Uterus (tissue), 2 donors: Measurements from ENCODE around the gene C1orf174.

Experiments
- POLR2A ChIP-seq, 2 donors: fragments of 450-650 bp; IDR thresholded peaks; one replicate each; pipeline ENCODE4 v1.6.1; 2016; ENCODE audit warnings: antibody characterized with exemption in 2 of 2, mild to moderate bottlenecking in 1 of 2, moderate library complexity in 1 of 2
- TF ChIP-seq, protein P1 (sequence below), 4 experiments: fragments of 200-600 bp in 2 of 4; fragments of 450-650 bp in 2 of 4; sonication (generic) in 2 of 4; IDR thresholded peaks; one replicate each; pipeline ENCODE4 v1.5.1; 2016 to 2019; ENCODE audit warnings: antibody characterized with exemption in 4 of 4, mild to moderate bottlenecking in 2 of 4, moderate library complexity in 1 of 4

- TF ChIP-seq, protein P1, sequence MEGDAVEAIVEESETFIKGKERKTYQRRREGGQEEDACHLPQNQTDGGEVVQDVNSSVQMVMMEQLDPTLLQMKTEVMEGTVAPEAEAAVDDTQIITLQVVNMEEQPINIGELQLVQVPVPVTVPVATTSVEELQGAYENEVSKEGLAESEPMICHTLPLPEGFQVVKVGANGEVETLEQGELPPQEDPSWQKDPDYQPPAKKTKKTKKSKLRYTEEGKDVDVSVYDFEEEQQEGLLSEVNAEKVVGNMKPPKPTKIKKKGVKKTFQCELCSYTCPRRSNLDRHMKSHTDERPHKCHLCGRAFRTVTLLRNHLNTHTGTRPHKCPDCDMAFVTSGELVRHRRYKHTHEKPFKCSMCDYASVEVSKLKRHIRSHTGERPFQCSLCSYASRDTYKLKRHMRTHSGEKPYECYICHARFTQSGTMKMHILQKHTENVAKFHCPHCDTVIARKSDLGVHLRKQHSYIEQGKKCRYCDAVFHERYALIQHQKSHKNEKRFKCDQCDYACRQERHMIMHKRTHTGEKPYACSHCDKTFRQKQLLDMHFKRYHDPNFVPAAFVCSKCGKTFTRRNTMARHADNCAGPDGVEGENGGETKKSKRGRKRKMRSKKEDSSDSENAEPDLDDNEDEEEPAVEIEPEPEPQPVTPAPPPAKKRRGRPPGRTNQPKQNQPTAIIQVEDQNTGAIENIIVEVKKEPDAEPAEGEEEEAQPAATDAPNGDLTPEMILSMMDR (IDR thresholded peaks at IDR 0.05) = no peak
- TF ChIP-seq POLR2A (IDR thresholded peaks at IDR 0.05) = no peak
Measured at GRCh38 chr1:3898994-3899753, 898 bp downstream of the C1orf174 start.
